Stomach smooth muscle (tissue), 2 donors: ENCODE results near the gene SEC22B.
A peak's percentile ranks its signal among the peaks of the same experiment; 100 is the strongest.
"Not testable (repeated sequence)": the region's sequence is repeated elsewhere in the genome, so short reads cannot be mapped to it uniquely, and the experiment has no call there.

Experiments used
- H3K27ac ChIP-seq: one replicate; pipeline ENCODE4 v1.7.0; 2013; ENCODE audit warnings: mild to moderate bottlenecking, low read length, inconsistent platforms
- H3K27me3 ChIP-seq, 2 donors: one replicate each; pipeline ENCODE4 v1.7.0; 2013; ENCODE audit warnings: low read length in 2 of 2; ENCODE audit not compliant: insufficient read depth in 2 of 2, control insufficient read depth in 1 of 2
- H3K36me3 ChIP-seq, 2 donors: one replicate each; pipeline ENCODE4 v1.7.0; 2013; ENCODE audit warnings: low read length in 2 of 2; ENCODE audit not compliant: control insufficient read depth in 2 of 2, insufficient read depth in 2 of 2
- H3K4me1 ChIP-seq: one replicate; pipeline ENCODE4 v1.7.0; 2013; ENCODE audit warnings: low read length; ENCODE audit not compliant: control insufficient read depth, insufficient read depth
- H3K4me3 ChIP-seq, 2 donors: one replicate each; pipeline ENCODE4 v1.7.0; 2013; ENCODE audit warnings: low read length in 2 of 2
- H3K9ac ChIP-seq, 2 donors: one replicate each; pipeline ENCODE4 v1.7.0; 2013; ENCODE audit warnings: low read length in 2 of 2, mild to moderate bottlenecking in 1 of 2
- H3K9me3 ChIP-seq, 2 donors: one replicate each; pipeline ENCODE4 v1.7.0; 2013; ENCODE audit warnings: low read length in 2 of 2; ENCODE audit not compliant: control insufficient read depth in 2 of 2
- donor health status: healthy.
- donor health status: Pancreatic carcinoma.

Gene SEC22B

GRCh38 chr1:120178799-120179756, 2.8 kb upstream of the SEC22B start:
- Histone ChIP-seq H3K27me3 (no peaks in the 10 kb centered on the region), H3K36me3 (no peaks in the 10 kb centered on the region), H3K9me3 (no peaks in the 10 kb centered on the region), H3K27ac (peak overlapping the region; percentile 61), H3K4me1 (peaks cover 8% of the 10 kb centered on the region), H3K4me3 (peak overlapping the region; percentile 29 to 66), H3K9ac (no peak overlapping the region)

GRCh38 chr1:120178058-120178457, 1.7 kb upstream of the SEC22B start:
- not testable (repeated sequence) for H3K4me1 ChIP-seq, H3K9ac ChIP-seq, H3K36me3 ChIP-seq, H3K27me3 ChIP-seq, H3K9me3 ChIP-seq, H3K27ac ChIP-seq, H3K4me3 ChIP-seq

GRCh38 chr1:120175688-120176087, 632 bp downstream of the SEC22B start:
- peak overlapping the region; percentile 93 to 98 for H3K4me3 ChIP-seq
- H3K36me3 ChIP-seq, H3K4me1 ChIP-seq, H3K9me3 ChIP-seq, H3K27me3 ChIP-seq: not testable (repeated sequence)
- peak overlapping the region; percentile 94 to 96 for H3K9ac ChIP-seq
- peak overlapping the region; percentile 86 for H3K27ac ChIP-seq

- H3K27ac ChIP-seq, H3K9me3 ChIP-seq, H3K27me3 ChIP-seq, H3K4me1 ChIP-seq, H3K36me3 ChIP-seq, H3K4me3 ChIP-seq, H3K9ac ChIP-seq: not testable (repeated sequence)
These were observed 11.6 kb downstream of the SEC22B start for GRCh38 chr1:120164761-120165160.

GRCh38 chr1:120162015-120162414, 14.3 kb downstream of the SEC22B start:
- H3K27me3 ChIP-seq, H3K27ac ChIP-seq, H3K4me1 ChIP-seq, H3K9ac ChIP-seq, H3K4me3 ChIP-seq, H3K36me3 ChIP-seq, H3K9me3 ChIP-seq: not testable (repeated sequence)

DNA sequence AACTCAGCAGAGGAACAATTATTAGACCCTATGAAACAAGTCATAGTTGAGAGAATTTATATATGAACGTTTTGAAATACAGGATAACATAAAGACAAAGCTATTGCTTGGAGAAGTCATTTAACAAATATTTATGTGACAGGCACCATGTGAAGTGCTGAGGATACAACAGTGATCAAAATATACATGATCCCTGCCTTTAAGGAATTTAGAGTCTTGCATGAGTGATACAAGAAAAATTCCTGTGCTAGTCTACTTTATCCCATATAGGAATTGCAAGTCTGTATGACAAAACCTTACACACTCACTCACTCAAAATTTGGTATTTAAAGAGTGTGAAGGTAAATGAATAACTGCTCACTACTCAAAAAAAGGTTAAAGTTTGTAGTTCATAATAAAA, 17.8 kb downstream of the SEC22B start:
- not testable (repeated sequence) for H3K9ac ChIP-seq, H3K27me3 ChIP-seq, H3K4me3 ChIP-seq, H3K9me3 ChIP-seq, H3K27ac ChIP-seq, H3K4me1 ChIP-seq, H3K36me3 ChIP-seq

- not testable (repeated sequence) for H3K9me3 ChIP-seq, H3K27me3 ChIP-seq, H3K27ac ChIP-seq, H3K36me3 ChIP-seq, H3K4me1 ChIP-seq, H3K4me3 ChIP-seq, H3K9ac ChIP-seq
These were observed 18.2 kb downstream of the SEC22B start for GRCh38 chr1:120158086-120158485.

GRCh38 chr1:120150138-120150822, 26.0 kb downstream of the SEC22B start:
- H3K36me3 ChIP-seq, H3K9ac ChIP-seq, H3K9me3 ChIP-seq, H3K27me3 ChIP-seq, H3K4me3 ChIP-seq, H3K27ac ChIP-seq, H3K4me1 ChIP-seq: not testable (repeated sequence)

DNA sequence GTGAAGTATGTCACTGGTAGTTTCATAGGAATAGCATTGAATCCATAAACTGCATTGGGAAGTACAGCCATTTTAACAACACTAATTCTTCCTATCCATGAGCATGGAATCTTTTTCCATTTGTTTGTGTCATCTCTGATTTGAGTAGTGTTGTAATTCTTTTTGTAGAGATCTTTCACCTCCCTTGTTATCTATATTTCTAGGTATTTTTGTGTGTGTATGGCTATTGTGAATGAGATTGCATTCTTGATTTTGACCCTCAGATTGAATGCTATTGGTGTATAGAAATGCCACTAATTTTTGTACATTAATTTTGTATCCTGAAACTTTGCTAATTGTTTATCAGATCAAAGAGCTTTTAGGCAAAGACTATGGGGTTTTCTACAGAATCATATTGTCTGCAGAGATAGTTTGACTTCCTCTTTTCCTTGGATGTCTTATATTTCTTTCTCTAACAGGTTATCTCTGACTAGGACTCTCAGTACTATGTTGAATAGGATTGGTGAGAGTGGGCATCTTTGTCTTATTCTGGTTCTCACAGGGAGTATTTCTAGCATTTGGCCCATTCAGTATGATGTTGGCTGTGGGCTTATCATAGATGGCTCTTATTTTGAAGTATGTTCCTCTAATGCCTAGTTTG, 26.8 kb downstream of the SEC22B start:
- not testable (repeated sequence) for H3K27me3 ChIP-seq, H3K4me1 ChIP-seq, H3K9ac ChIP-seq, H3K4me3 ChIP-seq, H3K36me3 ChIP-seq, H3K9me3 ChIP-seq, H3K27ac ChIP-seq

DNA sequence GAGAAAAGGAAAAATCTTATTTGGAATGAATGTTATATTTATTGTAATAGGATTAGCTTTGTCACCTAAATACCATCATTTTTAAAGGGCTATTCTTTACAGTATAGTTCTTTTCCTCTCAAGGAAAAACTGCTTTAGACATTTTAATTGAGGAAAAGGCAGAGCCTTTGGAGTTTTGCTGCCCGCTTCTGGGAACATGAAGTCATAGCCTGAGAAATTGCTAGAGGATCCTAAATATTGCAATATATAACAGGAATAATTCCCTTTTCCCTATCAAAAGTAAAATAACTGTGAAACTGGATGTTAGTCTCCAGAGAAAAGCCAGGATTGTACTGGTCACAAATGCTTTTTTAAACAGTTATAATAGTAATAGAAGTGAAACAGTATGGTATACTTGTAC, 30.5 kb downstream of the SEC22B start:
- H3K9me3 ChIP-seq, H3K4me1 ChIP-seq, H3K4me3 ChIP-seq, H3K36me3 ChIP-seq, H3K27me3 ChIP-seq, H3K27ac ChIP-seq, H3K9ac ChIP-seq: not testable (repeated sequence)

DNA sequence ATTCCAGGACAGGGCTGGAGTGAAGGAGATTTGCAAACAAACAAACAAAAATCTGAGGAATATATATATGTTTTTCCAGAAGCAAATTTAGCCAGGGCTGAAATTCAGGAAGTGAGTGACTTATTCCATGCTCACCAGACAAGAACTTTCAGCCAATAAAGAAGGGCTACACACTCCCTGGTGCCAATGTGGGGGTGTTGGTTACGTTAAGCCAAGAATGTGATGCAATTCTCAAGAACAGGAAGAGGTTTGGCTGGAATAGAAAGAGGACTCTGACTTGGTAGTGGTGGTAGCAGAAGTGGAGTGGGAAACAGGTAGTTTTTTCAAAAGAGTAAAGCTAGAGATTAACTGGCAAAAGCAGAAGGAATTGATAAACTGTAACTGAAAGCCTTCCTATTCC, 31.7 kb downstream of the SEC22B start:
- H3K4me3 ChIP-seq, H3K27ac ChIP-seq, H3K9me3 ChIP-seq, H3K9ac ChIP-seq, H3K36me3 ChIP-seq, H3K4me1 ChIP-seq, H3K27me3 ChIP-seq: not testable (repeated sequence)
